HG03175 (cell line): ENCODE data around the gene CEMIP2.

Experiments
- ATAC-seq: cut with Tn5 transposase; IDR thresholded peaks from one replicate; pipeline ENCODE4 v1.9.1; 2021; ENCODE audit warnings: mild to moderate bottlenecking, moderate library complexity; ENCODE audit not compliant: unreplicated experiment

The CEMIP2 gene

DNA sequence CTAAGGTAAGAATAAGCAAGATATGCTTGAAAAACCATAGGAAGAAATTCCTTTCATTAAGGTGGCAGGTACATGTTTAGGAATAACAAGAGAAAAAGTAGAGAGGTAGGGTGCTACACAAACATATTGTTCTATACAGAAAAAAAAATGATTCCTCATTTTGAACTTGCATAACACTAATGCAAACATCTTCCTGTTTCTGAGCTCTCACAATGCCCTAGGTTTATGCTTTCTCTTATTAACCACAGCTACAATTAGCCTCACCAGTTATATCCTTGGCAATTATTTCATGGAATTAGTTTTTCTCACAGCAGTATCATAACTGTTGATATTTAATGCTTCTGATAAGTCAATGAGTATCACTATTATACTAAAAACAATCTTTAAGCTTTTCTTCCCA, 20.7 kb downstream of the CEMIP2 start:
- ATAC-seq: no peak

DNA sequence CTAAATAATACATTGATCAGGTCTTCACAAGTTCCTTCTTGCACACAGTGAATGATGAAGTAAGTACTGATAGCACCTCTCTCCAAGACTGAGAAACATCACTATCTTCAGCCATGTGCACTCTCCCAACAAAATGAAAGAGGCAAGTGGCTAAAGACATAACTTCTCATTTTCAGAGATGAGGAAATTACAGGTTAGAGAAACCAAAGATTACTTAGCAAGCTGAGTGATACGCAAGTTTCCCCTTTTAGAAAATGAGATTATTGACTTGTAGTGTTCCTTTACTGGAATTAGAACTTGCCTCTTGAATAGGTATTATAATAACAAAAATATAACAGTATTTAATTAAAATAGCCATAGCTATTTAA, 21.6 kb downstream of the CEMIP2 start:
- no peak for ATAC-seq

DNA sequence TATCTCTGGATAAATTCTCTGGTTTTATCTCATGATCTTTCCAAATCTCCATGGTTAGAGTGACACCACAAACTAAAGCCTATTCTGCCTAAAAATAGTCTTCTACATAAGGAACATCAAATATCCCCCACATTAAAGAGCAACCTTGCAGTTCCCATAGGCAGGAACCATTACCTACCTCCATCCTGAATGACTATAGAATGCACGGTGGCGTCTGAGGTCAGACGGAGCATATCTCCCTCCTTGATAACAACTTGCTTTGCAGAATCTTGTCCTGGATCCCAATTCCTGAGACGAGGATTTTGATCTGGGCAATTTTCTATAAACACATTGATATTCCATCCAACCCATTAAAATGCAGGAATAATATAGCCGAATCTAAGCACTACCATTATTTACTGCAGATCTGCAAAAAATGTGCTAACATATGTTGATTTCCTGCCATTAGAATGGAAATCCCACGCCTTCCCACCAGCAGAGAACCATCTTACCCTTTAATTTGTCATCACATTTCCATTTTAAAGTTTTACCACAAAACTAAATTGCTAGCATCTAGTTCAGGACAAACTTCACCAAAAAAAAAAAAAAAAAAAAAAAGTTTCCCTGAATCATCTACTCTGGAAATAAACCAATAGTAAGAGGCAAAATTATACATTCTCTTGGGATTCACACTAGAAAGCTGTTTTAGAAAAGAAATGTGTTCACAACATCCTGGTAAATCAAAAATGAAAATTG, 22.1 kb downstream of the CEMIP2 start:
- no peak for ATAC-seq

- no peak for ATAC-seq
Measured at GRCh38 chr9:71744754-71745521, 23.4 kb downstream of the CEMIP2 start.

DNA sequence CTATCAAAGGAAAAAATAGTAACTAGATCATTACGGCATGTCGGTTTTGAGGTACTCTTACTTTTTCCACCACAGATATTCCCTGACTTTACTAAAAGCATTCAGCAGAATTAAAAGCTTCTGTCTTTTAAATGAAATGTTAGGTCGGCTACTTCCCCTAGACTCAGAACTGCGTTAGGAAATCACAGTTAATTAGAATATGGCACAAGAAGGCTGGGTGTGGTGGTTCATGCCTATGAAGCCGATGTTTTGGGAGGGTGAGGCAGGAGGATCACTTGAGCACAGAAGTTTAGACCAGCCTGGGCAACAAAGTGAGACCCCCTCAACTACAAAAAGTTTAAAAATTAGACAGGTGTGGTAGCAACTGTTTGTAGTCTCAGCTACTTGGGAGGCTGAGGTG, 24.4 kb downstream of the CEMIP2 start:
- no peak for ATAC-seq

GRCh38 chr9:71743217-71743705, 25.1 kb downstream of the CEMIP2 start:
- no peak for ATAC-seq

GRCh38 chr9:71742703-71743102, 25.6 kb downstream of the CEMIP2 start:
- ATAC-seq: no peak

- ATAC-seq: no peak
Measured at GRCh38 chr9:71741926-71742648, 26.2 kb downstream of the CEMIP2 start.

DNA sequence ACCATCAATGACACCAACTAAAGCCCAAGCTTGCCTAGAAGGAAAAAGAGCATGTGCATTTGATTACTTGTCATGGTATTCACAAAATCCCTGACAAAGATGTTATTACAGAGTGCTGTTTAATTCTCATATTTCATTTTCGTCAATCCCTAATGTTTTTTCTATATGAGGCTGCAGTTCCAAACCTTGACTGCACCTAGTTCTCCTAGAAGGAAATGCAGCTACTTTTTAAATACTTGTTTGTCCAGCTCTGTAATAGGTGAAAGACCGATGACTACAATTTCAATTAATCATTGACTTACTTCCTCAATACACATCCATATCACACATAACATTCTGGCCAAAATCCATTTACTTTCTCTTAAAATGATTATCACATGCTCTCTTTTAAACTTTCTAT, 28.1 kb downstream of the CEMIP2 start:
- no peak for ATAC-seq

- ATAC-seq: no peak
Measured at GRCh38 chr9:71737455-71737854, 30.9 kb downstream of the CEMIP2 start.

DNA sequence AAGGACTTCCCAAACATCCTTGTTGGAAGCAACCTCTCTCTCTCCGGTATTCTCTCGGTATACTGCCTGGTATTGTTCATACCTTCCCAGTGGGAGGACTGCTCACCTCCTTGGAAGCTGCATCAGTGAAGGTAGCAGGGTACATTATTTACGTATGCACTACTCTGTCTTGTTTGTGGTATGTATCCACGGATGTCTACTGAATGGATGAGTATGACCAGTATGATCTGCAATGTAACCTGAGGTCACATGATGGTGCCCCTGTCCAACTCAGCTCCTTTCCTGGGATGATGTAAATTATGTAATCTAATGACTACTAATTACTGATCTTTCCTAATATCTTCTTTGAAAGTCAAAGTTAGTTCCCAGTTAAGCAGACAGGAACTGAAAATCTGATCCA, 32.1 kb downstream of the CEMIP2 start:
- no peak for ATAC-seq

DNA sequence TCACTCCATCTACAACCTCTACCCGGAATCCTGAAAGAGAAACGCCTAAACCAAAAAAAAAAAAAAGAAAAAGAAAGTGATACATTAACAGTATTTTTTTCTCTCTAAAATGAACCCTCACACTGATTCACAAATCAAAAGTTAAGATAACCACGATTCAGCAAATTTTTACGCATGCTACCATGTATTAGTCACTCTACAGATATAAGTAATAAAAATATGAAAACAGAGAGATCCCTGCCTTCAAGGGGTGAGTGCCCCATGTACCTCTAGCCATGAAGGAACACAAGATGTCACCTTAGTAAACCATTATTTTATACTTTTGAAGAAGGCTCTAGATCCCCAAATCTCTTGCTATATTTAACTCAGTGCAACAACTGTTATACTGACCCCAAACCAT, 33.4 kb downstream of the CEMIP2 start:
- no peak for ATAC-seq

DNA sequence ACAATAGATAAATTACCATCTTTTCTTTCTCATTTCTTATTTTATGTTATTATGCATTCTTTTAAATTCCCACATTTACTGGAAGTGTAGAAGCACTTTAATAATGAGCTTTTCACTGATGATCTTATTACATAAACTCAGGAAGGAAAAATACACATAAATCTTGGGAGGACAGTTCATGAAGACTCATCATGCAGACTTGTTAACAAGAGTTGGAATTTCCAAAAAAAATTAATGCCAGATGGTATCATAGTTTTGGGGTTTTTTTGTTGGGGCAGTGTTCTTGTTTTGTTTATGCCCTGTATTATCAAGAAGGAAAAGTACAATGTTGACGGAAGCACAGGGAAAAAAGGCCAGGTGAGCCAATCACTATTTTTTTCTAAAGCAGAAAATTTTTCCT, 35.1 kb downstream of the CEMIP2 start:
- no peak for ATAC-seq

DNA sequence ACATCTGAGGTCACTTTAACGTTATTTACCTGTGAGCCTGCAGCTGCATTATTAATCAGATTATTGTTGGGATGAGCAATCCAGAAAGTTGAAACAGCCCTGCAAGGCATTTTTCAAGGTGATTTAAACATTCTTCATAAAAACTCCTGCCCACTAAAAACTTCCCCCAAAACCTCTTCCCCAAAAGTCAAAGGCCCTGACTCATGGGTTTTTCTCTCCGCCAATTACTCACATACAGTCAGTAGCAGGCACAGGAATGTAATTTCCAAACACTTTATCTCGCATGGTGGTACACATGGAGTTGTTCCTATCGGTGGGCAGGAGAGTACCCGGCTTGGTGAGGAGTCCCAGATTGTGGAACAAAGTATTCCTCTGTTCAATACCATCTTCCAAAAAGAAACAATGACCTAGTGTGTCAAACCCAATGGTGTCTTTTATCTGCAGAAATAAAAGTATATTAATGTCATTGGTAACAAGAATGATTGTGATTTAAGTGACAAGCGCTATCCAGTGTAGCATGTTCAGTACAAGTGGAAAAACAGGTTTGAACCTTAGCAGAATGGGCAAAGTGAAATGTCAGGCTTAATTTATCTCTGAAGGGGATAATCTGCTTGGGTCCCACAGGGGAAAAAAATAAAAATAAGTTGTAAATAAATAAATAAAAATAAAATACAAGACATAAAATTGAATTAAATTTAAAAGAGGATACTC, 38.3 kb downstream of the CEMIP2 start:
- no peak for ATAC-seq

DNA sequence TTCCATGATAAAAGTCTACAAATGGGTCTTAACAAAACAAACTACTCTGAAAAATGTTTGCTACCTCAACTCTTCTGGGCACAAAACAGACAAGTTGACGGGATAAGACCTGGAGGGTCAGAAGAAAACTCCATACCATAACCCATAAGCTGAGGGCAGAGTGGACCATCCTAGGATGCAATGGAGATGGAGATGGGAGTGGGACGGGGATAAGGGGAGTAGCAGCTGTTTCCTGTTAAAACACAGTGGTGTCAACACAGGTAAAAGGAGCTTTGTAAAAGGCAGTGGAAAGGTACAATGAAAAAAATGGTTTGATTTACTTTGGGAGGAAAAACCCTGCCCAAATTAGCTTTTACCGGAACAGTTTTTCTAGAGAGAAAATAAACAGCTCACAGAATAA, 41.6 kb downstream of the CEMIP2 start:
- no peak for ATAC-seq

GRCh38 chr9:71725590-71726338, 42.5 kb downstream of the CEMIP2 start:
- no peak for ATAC-seq

DNA sequence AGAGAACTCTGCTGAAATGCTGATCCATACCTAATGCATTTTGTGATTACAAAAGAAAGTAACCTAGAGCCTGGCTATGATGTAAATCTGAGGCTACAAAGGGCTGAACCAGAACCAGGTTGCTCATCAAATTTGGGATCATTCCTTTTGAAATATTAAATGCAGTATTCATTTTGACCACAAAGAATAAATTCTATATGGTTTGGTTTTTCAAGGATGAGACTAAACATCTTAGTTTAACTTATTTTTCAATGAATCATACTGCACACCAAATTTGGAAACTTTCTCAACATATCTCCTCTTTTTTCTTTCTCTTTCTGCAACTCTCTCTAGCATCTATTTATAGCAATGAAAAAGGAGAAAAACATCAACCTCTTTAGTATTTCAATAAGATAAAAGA, 46.5 kb downstream of the CEMIP2 start:
- no peak for ATAC-seq

GRCh38 chr9:71719562-71719961, 48.8 kb downstream of the CEMIP2 start:
- ATAC-seq: no peak

- no peak for ATAC-seq
Measured at GRCh38 chr9:71719088-71719487, 49.2 kb downstream of the CEMIP2 start.

GRCh38 chr9:71716138-71716909, 52.0 kb downstream of the CEMIP2 start:
- ATAC-seq: no peak
